GM20431 (cell line): ENCODE data around the gene DENND1C.

Experiments used
- in situ Hi-C: fragments of 300-500 bp; cut with MseI, MboI; formaldehyde crosslinking; loops from one replicate; pipeline ENCODE4 v1.15.0; 2020; ENCODE audit warnings: low sequenced_read_pairs; ENCODE audit not compliant: unreplicated experiment

DENND1C gene, protein sequence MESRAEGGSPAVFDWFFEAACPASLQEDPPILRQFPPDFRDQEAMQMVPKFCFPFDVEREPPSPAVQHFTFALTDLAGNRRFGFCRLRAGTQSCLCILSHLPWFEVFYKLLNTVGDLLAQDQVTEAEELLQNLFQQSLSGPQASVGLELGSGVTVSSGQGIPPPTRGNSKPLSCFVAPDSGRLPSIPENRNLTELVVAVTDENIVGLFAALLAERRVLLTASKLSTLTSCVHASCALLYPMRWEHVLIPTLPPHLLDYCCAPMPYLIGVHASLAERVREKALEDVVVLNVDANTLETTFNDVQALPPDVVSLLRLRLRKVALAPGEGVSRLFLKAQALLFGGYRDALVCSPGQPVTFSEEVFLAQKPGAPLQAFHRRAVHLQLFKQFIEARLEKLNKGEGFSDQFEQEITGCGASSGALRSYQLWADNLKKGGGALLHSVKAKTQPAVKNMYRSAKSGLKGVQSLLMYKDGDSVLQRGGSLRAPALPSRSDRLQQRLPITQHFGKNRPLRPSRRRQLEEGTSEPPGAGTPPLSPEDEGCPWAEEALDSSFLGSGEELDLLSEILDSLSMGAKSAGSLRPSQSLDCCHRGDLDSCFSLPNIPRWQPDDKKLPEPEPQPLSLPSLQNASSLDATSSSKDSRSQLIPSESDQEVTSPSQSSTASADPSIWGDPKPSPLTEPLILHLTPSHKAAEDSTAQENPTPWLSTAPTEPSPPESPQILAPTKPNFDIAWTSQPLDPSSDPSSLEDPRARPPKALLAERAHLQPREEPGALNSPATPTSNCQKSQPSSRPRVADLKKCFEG

GRCh38 chr19:6481541-6482342 is at the start of gene DENND1C:
TSS of gene DENND1C (minus strand) at chr19:6481787. CDS start at chr19:6481695, 92 bp downstream.
- in situ Hi-C loops: no loop called here

DNA sequence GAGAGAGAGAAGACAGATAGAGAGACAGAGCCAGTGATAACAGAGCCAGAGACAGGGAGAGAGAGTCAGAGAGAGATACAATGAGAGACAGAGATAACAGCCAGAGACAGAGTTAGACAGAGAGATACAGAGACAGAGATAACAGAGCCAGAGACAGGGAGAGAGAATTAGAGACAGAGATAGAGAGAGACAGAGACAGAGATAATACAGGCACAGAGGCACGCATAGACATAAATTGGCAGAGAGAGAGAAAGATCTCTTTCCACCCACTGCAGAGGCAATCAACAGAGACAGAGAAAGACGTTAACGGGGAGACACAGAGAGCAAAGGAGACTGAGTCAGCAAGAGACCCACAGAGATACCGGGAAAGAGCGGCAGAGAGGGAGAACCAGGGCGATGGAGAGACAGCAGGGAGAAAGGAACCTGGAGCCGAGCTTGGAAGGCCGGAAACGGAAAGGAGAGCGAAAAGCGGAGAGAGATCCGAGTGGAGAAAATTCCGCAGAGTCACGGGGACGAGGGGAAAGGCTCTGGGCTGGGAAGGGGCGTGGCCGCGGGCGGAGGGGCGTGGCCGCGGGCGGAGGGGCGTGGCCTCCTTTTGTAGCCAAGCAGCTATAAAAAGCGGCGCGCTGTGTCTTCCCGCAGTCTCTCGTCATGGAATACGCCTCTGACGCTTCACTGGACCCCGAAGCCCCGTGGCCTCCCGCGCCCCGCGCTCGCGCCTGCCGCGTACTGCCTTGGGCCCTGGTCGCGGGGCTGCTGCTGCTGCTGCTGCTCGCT is 49.0 kb upstream of the DENND1C start, which contains the start of gene TNFSF9:
Gene TNFSF9 (plus strand): TSS at position 641 of the 777 bp plus-strand sequence. CDS start 11 bp downstream, at position 652.
- in situ Hi-C loops: no loop called here

GRCh38 chr19:6529937-6530385 is 48.4 kb upstream of the DENND1C start:
- in situ Hi-C loops: no loop called here

DNA sequence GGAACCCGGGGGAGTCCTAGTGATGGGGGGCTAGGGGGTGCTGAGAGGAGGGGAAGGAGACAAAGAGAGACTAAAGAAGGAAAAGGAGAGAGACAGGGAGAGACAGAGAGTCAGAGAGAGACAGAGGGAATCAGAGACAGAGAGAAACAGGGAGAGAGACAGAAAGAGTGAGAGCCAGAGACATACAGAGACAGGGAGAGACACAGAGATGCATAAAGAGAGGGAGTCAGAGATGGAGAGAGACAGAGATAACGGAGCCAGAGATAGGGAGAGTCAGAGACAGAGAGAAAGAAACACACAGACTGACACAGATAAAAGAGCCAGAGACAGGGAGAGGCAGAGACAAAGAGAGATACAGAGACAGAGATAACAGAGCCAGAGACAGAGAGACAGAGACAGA is 47.8 kb upstream of the DENND1C start:
- in situ Hi-C loops: no loop called here

- in situ Hi-C loops: no loop called here
These were observed 47.0 kb upstream of the DENND1C start for GRCh38 chr19:6528544-6529121.

- in situ Hi-C loops: no loop called here
These were observed 46.4 kb upstream of the DENND1C start for GRCh38 chr19:6527893-6528543.

DNA sequence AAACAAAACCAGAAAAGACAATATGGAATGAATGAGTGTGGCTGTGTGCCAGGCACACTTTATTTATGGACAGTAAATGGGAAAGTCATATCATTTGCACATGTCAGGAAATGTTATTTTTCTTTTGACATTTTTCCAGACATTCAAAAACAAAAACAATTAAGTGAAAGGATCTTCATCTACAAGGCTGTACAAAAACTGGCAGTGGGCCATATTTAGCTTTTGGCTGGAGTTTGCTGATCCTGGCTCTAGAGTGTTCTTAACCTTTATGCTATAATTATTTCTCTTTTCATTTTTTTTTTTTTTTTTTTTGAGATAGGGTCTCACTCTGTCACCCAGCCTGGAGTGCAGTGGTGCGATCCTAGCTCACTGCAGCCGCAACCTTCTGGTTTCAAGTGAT is 42.7 kb upstream of the DENND1C start:
- in situ Hi-C loops: no loop called here

- in situ Hi-C loops: no loop called here
These were observed 41.1 kb upstream of the DENND1C start for GRCh38 chr19:6522712-6523111.

GRCh38 chr19:6521718-6522646 is 40.4 kb upstream of the DENND1C start:
- in situ Hi-C loops: no loop called here

DNA sequence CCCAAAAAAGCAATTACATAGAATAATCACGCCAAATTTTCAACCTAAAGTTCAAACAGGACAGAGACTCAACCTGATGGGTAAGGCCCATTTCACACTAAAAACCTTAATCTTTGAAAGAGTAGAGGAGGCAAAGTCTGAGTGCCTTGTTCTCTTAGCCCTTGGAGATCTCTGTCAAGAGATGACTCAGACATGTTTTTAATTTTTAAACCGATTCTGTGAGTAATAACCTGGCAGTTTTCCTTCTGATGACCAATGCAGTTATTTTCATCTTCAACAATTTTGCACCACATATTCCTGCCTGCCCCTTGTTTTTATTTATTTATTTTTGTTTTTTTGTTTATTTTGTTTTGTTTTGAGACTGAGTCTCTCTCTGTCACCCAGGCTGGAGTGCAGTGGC is 37.7 kb upstream of the DENND1C start:
- in situ Hi-C loops: no loop called here

- in situ Hi-C loops: no loop called here
These were observed 36.7 kb upstream of the DENND1C start for GRCh38 chr19:6518145-6518911.

DNA sequence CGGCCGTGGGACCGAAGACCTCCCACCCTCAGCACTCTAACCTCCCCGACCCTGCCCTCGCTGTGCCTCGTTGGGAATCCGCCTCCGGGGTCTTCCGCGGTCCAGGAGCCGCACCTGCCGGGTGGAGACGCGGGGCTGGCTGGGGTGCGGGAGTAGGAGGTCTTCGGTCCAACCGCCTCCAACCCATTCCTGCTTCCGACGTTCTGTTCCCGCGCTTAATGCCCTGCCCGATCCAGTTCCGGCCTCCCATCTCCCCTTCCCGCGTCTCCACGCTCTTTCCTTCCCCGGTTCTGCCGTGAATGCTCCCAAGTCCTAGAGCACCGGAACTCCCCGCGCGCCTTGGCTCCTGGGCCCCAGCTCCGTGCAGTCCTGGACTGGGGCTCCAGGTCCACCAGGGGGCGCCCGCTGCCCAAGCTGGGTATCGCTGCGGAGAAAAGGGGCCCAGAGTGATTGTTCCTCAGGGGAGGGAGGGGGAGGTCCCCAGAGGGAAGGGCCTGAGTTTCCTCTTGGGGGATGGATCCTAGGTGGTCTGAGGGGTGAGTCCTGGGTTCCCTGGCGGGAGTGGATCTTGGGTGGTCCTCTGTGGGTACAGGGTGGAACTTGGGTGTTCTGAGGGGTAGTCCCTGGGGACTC is 35.2 kb upstream of the DENND1C start:
- in situ Hi-C loops: no loop called here

DNA sequence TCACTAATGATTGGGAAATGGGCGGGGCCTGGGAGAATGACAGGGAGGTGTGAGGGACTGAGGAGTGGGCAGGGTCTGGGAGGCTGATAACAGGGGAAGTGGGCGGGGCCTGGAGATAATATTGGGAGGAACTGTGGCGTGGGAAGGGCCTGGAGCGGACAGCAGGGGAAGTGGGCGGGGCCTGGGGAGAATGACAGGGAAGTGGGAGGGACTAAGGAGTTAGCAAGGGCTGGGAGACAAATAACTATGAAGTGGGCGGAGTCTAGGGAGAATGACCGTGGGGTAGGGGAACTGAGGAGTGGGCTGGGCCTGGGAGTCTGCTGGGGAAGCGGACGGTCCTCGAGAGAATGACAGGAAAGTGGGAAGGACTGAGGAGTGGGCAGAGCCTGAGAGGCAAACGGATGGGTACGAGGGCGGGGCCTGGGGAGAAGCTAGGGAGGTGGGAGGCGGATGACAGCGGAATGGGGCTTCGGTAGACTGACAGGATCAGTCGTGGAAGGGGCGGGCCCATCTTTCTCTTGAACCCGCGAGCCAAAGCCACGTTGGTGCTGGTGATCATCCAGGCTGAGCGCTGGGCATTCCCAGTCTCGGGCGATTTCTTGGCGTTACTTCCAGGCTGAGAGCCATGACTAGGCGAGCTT is 34.6 kb upstream of the DENND1C start:
- in situ Hi-C loops: no loop called here

DNA sequence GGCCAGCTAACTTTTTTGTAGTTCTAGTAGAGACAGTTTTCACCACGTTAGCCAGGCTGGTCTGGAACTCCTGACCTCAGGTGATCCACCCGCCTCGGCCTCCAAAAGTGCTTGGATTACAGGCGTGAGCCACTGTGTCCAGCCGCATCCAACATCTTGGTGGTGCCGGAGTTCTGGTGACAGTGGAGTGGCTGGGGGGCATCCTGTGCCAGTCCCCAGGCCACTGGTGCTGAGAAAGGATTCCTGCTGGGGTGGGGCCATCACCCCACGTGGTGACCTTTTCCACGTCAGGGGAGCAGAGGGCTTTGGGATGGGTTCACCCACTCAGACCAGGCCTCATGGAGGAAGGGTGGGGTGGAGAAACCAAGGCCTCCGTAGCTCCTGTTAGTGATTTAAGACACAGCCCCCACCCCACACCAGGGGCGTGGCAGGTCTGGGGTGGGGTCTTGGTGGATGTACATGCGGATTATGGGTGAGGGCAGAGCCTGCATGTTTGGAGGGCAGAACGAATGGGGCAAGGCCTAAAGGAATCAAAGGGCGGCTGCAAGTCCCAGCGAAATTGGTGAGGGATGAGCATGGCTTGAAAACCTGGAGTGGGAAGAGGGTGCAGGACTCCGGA is 33.4 kb upstream of the DENND1C start:
- in situ Hi-C loops: no loop called here

DNA sequence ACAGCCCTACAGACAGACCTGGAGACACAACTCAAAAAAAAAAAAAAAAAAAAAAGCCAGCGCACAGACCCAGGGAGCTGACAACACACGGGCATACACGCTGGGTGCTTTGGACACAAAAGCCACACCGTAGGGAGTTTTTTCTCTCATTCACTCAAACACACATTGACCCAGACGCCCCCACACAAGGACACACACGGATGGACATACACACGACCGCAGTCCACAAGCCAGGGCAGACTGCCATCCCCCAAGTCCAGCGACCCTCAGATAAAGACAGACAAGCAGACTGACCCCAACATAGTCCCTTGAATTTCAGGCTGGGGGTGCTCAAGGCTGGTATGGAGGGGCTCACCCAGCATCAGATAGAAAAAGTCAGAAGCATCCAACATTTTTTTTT is 32.5 kb upstream of the DENND1C start:
- in situ Hi-C loops: no loop called here

GRCh38 chr19:6510618-6511017 is 29.0 kb upstream of the DENND1C start:
- in situ Hi-C loops: no loop called here
